Glomerular visceral epithelial cell (primary cell): ENCODE results near the gene ABHD12.

Experiments used
- DNase-seq: peaks from one replicate; pipeline ENCODE4 v3.0.0-alpha.2; 2016; ENCODE audit errors: extremely low spot score

ABHD12 gene

GRCh38 chr20:25382704-25383370 is 7.8 kb downstream of the ABHD12 start:
- DNase-seq = no peak

- no peak for DNase-seq
Observed at GRCh38 chr20:25380945-25381614, 9.6 kb downstream of the ABHD12 start.

GRCh38 chr20:25378884-25379733 is 11.5 kb downstream of the ABHD12 start:
- no peak for DNase-seq

- DNase-seq = no peak
Observed at GRCh38 chr20:25378189-25378883, 12.3 kb downstream of the ABHD12 start.

GRCh38 chr20:25376886-25377285 is 13.7 kb downstream of the ABHD12 start:
- peak; percentile 45 for DNase-seq

GRCh38 chr20:25376236-25376635 is 14.4 kb downstream of the ABHD12 start:
- DNase-seq = no peak

- DNase-seq = no peak
Observed at GRCh38 chr20:25374842-25375241, 15.8 kb downstream of the ABHD12 start.

GRCh38 chr20:25372584-25373336 is 17.9 kb downstream of the ABHD12 start:
- peak; percentile 87 for DNase-seq

GRCh38 chr20:25369971-25370370 is 20.7 kb downstream of the ABHD12 start:
- no peak for DNase-seq

GRCh38 chr20:25369529-25369928 is 21.1 kb downstream of the ABHD12 start:
- no peak for DNase-seq

- DNase-seq = no peak
Observed at GRCh38 chr20:25368976-25369375, 21.7 kb downstream of the ABHD12 start.

GRCh38 chr20:25368526-25368925 is 22.1 kb downstream of the ABHD12 start:
- DNase-seq = no peak

GRCh38 chr20:25364879-25365699 is 25.5 kb downstream of the ABHD12 start:
- no peak for DNase-seq

GRCh38 chr20:25364180-25364788 is 26.4 kb downstream of the ABHD12 start:
- DNase-seq = no peak

- DNase-seq = peak; percentile 74
Observed at GRCh38 chr20:25361287-25361683, 29.4 kb downstream of the ABHD12 start.

- peak; percentile 78 for DNase-seq
Observed at GRCh38 chr20:25360631-25361286, 29.9 kb downstream of the ABHD12 start.

- no peak for DNase-seq
Observed at GRCh38 chr20:25356271-25356933, 34.2 kb downstream of the ABHD12 start.

GRCh38 chr20:25355866-25356265 is 34.8 kb downstream of the ABHD12 start:
- DNase-seq = no peak
